GM23338 (cell line): ENCODE results near the gene TTBK2. TPM values are rescaled to one million over a fixed set of nuclear protein-coding genes. Genes with fewer than 3 reads are reported as not detected.

Experiments
- ATAC-seq: fragments of 200-7000 bp; cut with Tn5 transposase; 3 replicates; pipeline ENCODE4 v1.9.1; 2020
- DNase-seq: peaks from one replicate; pipeline ENCODE4 v3.0.0-alpha.2; 2015; ENCODE audit warnings: low spot score
- H2AFZ ChIP-seq: fragments of 200-600 bp; sonication (generic); 2 replicates; pipeline ENCODE4 v1.8.0; 2016; ENCODE audit warnings: antibody characterized with exemption, mild to moderate bottlenecking, moderate library complexity
- H3F3A ChIP-seq: fragments of 200-600 bp; sonication (generic); replicated peaks from 2 replicates; pipeline ENCODE4 v1.8.0; 2017; ENCODE audit warnings: antibody characterized with exemption, mixed run types, low read depth
- H3K27ac ChIP-seq: fragments of 200-600 bp; sonication (generic); 2 replicates; pipeline ENCODE4 v1.6.1; 2016; ENCODE audit warnings: low read depth
- H3K27me3 ChIP-seq: fragments of 200-600 bp; sonication (generic); 2 replicates; pipeline ENCODE4 v1.8.0; 2016; ENCODE audit warnings: mild to moderate bottlenecking, mixed run types, moderate library complexity; ENCODE audit not compliant: insufficient read depth
- H3K36me3 ChIP-seq: fragments of 200-600 bp; sonication (generic); 2 replicates; pipeline ENCODE4 v1.8.0; 2016; ENCODE audit warnings: mild to moderate bottlenecking; ENCODE audit not compliant: insufficient read depth
- H3K4me1 ChIP-seq: fragments of 200-600 bp; sonication (generic); 2 replicates; pipeline ENCODE4 v1.8.0; 2016; ENCODE audit warnings: mild to moderate bottlenecking, moderate library complexity; ENCODE audit not compliant: insufficient read depth
- H3K4me2 ChIP-seq: fragments of 200-600 bp; sonication (generic); 2 replicates; pipeline ENCODE4 v1.7.1; 2017; ENCODE audit warnings: mixed run types
- H3K4me3 ChIP-seq: fragments of 200-600 bp; sonication (generic); 2 replicates; pipeline ENCODE4 v1.6.1; 2016; ENCODE audit warnings: mixed run types
- H3K79me2 ChIP-seq: fragments of 200-600 bp; sonication (generic); replicated peaks from 2 replicates; pipeline ENCODE4 v1.8.0; 2017; ENCODE audit warnings: mild to moderate bottlenecking; ENCODE audit not compliant: insufficient read depth
- H3K9me2 ChIP-seq: fragments of 200-600 bp; sonication (generic); 2 replicates; pipeline ENCODE4 v1.8.0; 2017; ENCODE audit not compliant: insufficient read depth
- H4K20me1 ChIP-seq: fragments of 200-600 bp; sonication (generic); replicated peaks from 2 replicates; pipeline ENCODE4 v1.8.0; 2017; ENCODE audit warnings: mild to moderate bottlenecking; ENCODE audit not compliant: insufficient read depth
- H3K27ac Mint-ChIP-seq: 2 replicates; pipeline ENCODE4 v1.8.0; 2020; ENCODE audit warnings: inconsistent platforms, mild to moderate bottlenecking, moderate library complexity, mixed read lengths
- H3K27me3 Mint-ChIP-seq: 3 replicates; pipeline ENCODE4 v1.8.0; 2022; ENCODE audit warnings: low read depth, mild to moderate bottlenecking, moderate library complexity, mixed read lengths, inconsistent platforms; ENCODE audit not compliant: insufficient read depth, poor library complexity
- H3K36me3 Mint-ChIP-seq: 3 replicates; pipeline ENCODE4 v1.8.0; 2021; ENCODE audit warnings: low read depth, mild to moderate bottlenecking, inconsistent platforms, moderate library complexity, mixed read lengths
- H3K4me1 Mint-ChIP-seq: 3 replicates; pipeline ENCODE4 v1.8.0; 2020; ENCODE audit warnings: mild to moderate bottlenecking, inconsistent platforms, mixed read lengths
- H3K4me3 Mint-ChIP-seq: 3 replicates; pipeline ENCODE4 v1.8.0; 2021; ENCODE audit warnings: moderate library complexity, mild to moderate bottlenecking, inconsistent platforms, mixed read lengths
- H3K9me3 Mint-ChIP-seq: 3 replicates; pipeline ENCODE4 v1.8.0; 2020; ENCODE audit warnings: moderate library complexity, mild to moderate bottlenecking, inconsistent platforms, mixed read lengths
- CREB1 ChIP-seq: fragments of 250-450 bp; sonication (Bioruptor Pico); IDR thresholded peaks from 2 replicates; pipeline ENCODE4 v1.5.0; 2020; ENCODE audit warnings: low read depth, mild to moderate bottlenecking, moderate library complexity
- EZH2phosphoT487 ChIP-seq: fragments of 200-600 bp; sonication (generic); IDR thresholded peaks from one replicate; pipeline ENCODE4 v1.8.1; 2018; ENCODE audit warnings: antibody characterized with exemption; ENCODE audit not compliant: unreplicated experiment
- JUNB ChIP-seq: IDR thresholded peaks from one replicate; pipeline ENCODE4 v1.6.1; 2016; ENCODE audit warnings: antibody characterized with exemption; ENCODE audit not compliant: unreplicated experiment
- STAT1 ChIP-seq: IDR thresholded peaks from one replicate; pipeline ENCODE4 v1.6.1; 2016; ENCODE audit warnings: antibody characterized with exemption; ENCODE audit not compliant: unreplicated experiment
- ZNF114 ChIP-seq: fragments of 250-450 bp; sonication (Bioruptor Pico); IDR thresholded peaks from 2 replicates; pipeline ENCODE4 v1.5.0; 2020; ENCODE audit warnings: mild to moderate bottlenecking, moderate library complexity
- ZNF331 ChIP-seq: fragments of 250-450 bp; sonication (Bioruptor Pico); IDR thresholded peaks from 2 replicates; pipeline ENCODE4 v1.5.0; 2020; ENCODE audit warnings: low read depth, mild to moderate bottlenecking, moderate library complexity
- polyA plus RNA-seq: library from polyadenylated mRNA; unstranded; fragments of >200 nt; fragmentation: Nextera tagmentation; extraction: Ambion mirVana; gene quantifications from 2 replicates; pipeline ENCODE4 v1.2.1, GENCODE V29; 2016
- total RNA-seq: library from RNA; depleted of rRNA; stranded (reverse); fragments of >200 nt; shearing (Covaris generic); gene quantifications from 2 replicates; pipeline ENCODE4 v1.2.3, GENCODE V29; 2014
- TF ChIP-seq, protein P1 (sequence below): fragments of 250-450 bp; sonication (Bioruptor Pico); IDR thresholded peaks from 2 replicates; pipeline ENCODE4 v1.5.0; 2020; ENCODE audit warnings: mild to moderate bottlenecking, moderate library complexity
- TF ChIP-seq, protein P2 (sequence below), 2 experiments: fragments of 200-600 bp in 1 of 2; sonication (generic) in 1 of 2; conservative IDR thresholded peaks; 2 replicates each; pipeline versions ENCODE4 v1.5.1 to v1.6.1; 2016 to 2017; ENCODE audit warnings: antibody characterized with exemption in 2 of 2, low read depth in 2 of 2, mild to moderate bottlenecking in 2 of 2, moderate library complexity in 1 of 2

TTBK2 gene
- total and polyA plus RNA-seq, 2 experiments from 2014 or later: 5.8 to 15.9 TPM

DNA sequence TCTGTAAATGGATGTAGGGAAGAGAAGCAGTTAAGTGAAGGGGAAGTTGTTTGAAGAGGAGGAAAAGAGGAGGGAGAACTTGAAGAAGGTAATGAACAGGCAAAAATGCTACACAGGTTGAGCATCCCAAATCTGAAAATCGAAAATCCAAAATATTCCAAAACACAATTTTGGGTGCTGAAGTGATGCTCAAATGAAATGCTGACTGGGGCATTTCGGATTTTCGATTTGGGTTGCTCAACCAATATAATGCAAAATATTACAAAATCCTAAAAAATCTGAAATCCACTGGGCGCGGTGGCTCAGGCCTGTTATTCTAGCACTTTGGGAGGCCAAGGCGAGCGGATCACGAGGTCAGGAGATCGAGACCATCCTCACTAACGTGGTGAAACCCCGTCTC lies 121.8 kb downstream of the TTBK2 start:
- H3K4me1 Mint-ChIP-seq: peaks cover 3% of the 10 kb centered on the region; the same call in 2 of the 3 replicates
- Histone ChIP-seq H3K27me3 (no peaks in the 10 kb centered on the region), H3K4me1 (no peaks in the 10 kb centered on the region), H3K36me3 (no peaks in the 10 kb centered on the region), H3K4me2 (no peak overlapping the region), H3K27ac (no peak overlapping the region), H4K20me1 (peaks cover 4% of the 10 kb centered on the region; the same call in 1 of the 2 replicates), H2AFZ (no peak overlapping the region), H3F3A (no peaks in the 10 kb centered on the region), H3K4me3 (no peak overlapping the region), H3K9me2 (no peaks in the 10 kb centered on the region), H3K79me2 (no peaks in the 10 kb centered on the region)
- DNase-seq: no peak
- no peak overlapping the region for H3K4me3 Mint-ChIP-seq
- no peak for ATAC-seq
- H3K27ac Mint-ChIP-seq: no peak overlapping the region
- no peaks in the 10 kb centered on the region for H3K9me3 Mint-ChIP-seq
- peaks cover 4% of the 10 kb centered on the region for H3K27me3 Mint-ChIP-seq
- TF ChIP-seq EZH2phosphoT487: no peak
- TF ChIP-seq ZNF331: no peak
- H3K36me3 Mint-ChIP-seq: peaks cover 6% of the 10 kb centered on the region; the same call in 2 of the 3 replicates

DNA sequence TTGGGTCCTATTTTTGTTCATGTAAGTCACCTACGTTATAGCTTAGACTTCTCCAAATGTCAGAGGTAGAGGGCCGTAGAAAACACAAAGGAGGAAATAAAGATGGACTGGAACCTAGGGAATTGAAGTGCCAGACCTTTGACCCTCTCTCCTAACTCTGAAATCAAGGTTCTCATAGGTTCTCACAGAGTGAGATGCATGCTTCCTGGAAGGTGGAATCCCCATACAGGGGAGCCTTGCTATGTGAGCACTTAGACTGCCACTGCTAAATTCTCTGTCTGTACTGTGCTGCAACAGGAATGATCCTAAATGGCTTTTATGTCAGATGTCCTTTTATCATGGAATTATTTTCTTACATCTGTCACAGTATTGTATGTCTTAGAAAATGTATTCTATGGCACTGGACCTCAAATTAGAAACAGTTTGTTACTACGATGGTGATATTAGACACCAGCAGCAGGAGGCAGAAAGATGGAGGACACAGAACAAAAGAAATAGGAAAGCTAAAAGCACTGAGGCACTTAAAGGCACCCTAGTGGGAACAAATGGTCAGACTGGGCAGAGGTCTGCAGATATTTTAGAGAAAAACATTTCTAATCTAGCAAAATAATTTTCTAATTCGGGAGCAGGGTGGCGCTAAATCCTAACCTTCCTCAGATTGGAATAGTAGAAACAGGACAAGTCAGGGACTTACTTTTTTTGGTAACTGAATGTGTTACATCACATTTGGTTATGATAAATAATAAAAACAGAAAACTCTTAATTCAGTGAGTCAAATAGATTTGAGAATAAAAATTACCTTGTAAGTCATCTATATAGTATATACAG lies 123.4 kb downstream of the TTBK2 start:
- no peak overlapping the region for H3K4me3 ChIP-seq
- peaks cover 4% of the 10 kb centered on the region for H3K27me3 Mint-ChIP-seq
- H3K27me3 ChIP-seq: no peaks in the 10 kb centered on the region
- ATAC-seq (no peak; the same call in 2 of the 3 replicates), DNase-seq (peak; percentile 28)
- TF ChIP-seq, protein P1, sequence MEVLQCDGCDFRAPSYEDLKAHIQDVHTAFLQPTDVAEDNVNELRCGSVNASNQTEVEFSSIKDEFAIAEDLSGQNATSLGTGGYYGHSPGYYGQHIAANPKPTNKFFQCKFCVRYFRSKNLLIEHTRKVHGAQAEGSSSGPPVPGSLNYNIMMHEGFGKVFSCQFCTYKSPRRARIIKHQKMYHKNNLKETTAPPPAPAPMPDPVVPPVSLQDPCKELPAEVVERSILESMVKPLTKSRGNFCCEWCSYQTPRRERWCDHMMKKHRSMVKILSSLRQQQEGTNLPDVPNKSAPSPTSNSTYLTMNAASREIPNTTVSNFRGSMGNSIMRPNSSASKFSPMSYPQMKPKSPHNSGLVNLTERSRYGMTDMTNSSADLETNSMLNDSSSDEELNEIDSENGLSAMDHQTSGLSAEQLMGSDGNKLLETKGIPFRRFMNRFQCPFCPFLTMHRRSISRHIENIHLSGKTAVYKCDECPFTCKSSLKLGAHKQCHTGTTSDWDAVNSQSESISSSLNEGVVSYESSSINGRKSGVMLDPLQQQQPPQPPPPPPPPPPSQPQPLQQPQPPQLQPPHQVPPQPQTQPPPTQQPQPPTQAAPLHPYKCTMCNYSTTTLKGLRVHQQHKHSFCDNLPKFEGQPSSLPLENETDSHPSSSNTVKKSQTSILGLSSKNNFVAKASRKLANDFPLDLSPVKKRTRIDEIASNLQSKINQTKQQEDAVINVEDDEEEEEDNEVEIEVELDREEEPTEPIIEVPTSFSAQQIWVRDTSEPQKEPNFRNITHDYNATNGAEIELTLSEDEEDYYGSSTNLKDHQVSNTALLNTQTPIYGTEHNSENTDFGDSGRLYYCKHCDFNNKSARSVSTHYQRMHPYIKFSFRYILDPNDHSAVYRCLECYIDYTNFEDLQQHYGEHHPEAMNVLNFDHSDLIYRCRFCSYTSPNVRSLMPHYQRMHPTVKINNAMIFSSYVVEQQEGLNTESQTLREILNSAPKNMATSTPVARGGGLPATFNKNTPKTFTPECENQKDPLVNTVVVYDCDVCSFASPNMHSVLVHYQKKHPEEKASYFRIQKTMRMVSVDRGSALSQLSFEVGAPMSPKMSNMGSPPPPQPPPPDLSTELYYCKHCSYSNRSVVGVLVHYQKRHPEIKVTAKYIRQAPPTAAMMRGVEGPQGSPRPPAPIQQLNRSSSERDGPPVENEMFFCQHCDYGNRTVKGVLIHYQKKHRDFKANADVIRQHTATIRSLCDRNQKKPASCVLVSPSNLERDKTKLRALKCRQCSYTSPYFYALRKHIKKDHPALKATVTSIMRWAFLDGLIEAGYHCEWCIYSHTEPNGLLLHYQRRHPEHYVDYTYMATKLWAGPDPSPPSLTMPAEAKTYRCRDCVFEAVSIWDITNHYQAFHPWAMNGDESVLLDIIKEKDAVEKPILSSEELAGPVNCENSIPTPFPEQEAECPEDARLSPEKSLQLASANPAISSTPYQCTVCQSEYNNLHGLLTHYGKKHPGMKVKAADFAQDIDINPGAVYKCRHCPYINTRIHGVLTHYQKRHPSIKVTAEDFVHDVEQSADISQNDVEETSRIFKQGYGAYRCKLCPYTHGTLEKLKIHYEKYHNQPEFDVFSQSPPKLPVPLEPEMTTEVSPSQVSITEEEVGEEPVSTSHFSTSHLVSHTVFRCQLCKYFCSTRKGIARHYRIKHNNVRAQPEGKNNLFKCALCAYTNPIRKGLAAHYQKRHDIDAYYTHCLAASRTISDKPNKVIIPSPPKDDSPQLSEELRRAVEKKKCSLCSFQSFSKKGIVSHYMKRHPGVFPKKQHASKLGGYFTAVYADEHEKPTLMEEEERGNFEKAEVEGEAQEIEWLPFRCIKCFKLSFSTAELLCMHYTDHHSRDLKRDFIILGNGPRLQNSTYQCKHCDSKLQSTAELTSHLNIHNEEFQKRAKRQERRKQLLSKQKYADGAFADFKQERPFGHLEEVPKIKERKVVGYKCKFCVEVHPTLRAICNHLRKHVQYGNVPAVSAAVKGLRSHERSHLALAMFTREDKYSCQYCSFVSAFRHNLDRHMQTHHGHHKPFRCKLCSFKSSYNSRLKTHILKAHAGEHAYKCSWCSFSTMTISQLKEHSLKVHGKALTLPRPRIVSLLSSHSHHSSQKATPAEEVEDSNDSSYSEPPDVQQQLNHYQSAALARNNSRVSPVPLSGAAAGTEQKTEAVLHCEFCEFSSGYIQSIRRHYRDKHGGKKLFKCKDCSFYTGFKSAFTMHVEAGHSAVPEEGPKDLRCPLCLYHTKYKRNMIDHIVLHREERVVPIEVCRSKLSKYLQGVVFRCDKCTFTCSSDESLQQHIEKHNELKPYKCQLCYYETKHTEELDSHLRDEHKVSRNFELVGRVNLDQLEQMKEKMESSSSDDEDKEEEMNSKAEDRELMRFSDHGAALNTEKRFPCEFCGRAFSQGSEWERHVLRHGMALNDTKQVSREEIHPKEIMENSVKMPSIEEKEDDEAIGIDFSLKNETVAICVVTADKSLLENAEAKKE (CRISPR knock-in tag): no peak
- TF ChIP-seq CREB1 (CRISPR knock-in tag) (no peak), STAT1 (no peak), ZNF114 (CRISPR knock-in tag) (no peak), JUNB (no peak)
- TF ChIP-seq, protein P2, sequence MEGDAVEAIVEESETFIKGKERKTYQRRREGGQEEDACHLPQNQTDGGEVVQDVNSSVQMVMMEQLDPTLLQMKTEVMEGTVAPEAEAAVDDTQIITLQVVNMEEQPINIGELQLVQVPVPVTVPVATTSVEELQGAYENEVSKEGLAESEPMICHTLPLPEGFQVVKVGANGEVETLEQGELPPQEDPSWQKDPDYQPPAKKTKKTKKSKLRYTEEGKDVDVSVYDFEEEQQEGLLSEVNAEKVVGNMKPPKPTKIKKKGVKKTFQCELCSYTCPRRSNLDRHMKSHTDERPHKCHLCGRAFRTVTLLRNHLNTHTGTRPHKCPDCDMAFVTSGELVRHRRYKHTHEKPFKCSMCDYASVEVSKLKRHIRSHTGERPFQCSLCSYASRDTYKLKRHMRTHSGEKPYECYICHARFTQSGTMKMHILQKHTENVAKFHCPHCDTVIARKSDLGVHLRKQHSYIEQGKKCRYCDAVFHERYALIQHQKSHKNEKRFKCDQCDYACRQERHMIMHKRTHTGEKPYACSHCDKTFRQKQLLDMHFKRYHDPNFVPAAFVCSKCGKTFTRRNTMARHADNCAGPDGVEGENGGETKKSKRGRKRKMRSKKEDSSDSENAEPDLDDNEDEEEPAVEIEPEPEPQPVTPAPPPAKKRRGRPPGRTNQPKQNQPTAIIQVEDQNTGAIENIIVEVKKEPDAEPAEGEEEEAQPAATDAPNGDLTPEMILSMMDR (conservative IDR thresholded peaks at IDR 0.05; ENCODE audit: low read depth in 2 of 2): peak; percentile 17 to 49; a peak in 3 of 4 replicates
- H3K4me1 Mint-ChIP-seq: peaks cover 3% of the 10 kb centered on the region; the same call in 2 of the 3 replicates
- no peak overlapping the region for H3K27ac ChIP-seq
- H3K36me3 Mint-ChIP-seq: peaks cover 6% of the 10 kb centered on the region; the same call in 2 of the 3 replicates
- H2AFZ ChIP-seq: no peak overlapping the region
- no peaks in the 10 kb centered on the region for H3K9me2 ChIP-seq
- no peaks in the 10 kb centered on the region for H3K79me2 ChIP-seq
- H3K27ac Mint-ChIP-seq: no peak overlapping the region
- H3K4me1 ChIP-seq: no peaks in the 10 kb centered on the region
- no peak overlapping the region for H3K4me3 Mint-ChIP-seq
- peaks cover 4% of the 10 kb centered on the region; the same call in 1 of the 2 replicates for H4K20me1 ChIP-seq
- no peaks in the 10 kb centered on the region; the same call in 1 of the 2 replicates for H3K36me3 ChIP-seq
- H3F3A ChIP-seq: no peaks in the 10 kb centered on the region
- no peak overlapping the region for H3K4me2 ChIP-seq
- no peaks in the 10 kb centered on the region for H3K9me3 Mint-ChIP-seq
